SK-N-SH (cell line): ENCODE results near the gene RAB3C. TPM values are rescaled to one million over a fixed set of nuclear protein-coding genes. Genes with fewer than 3 reads are reported as not detected.

Source experiments
- CTCF ChIA-PET: fragments of 300-600, 350-600 bp; formaldehyde crosslinking; extraction: SDS; loops from one replicate; lab custom pipeline; 2021; lab: Yijun Ruan, JAX
- POLR2A ChIA-PET: fragments of 350-600 bp; sonication (Branson Sonifier 250); formaldehyde crosslinking; extraction: SDS; loops from one replicate; lab custom pipeline; 2020; ENCODE audit warnings: antibody characterized with exemption, inconsistent platforms; lab: Yijun Ruan, JAX
- DNase-seq: peaks from one replicate; pipeline ENCODE4 v3.0.0; 2012
- H2AFZ ChIP-seq: fragments of 200-600 bp; sonication (generic); 2 replicates; pipeline ENCODE4 v1.8.1; 2016; ENCODE audit warnings: antibody characterized with exemption, mild to moderate bottlenecking, low read depth
- H3F3A ChIP-seq: fragments of 200-600 bp; sonication (generic); replicated peaks from 2 replicates; pipeline ENCODE3; 2016; ENCODE audit warnings: antibody characterized with exemption, mild to moderate bottlenecking; ENCODE audit not compliant: insufficient read depth
- H3K27ac ChIP-seq, 2 experiments: fragments of 200-500 bp in 1 of 2; fragments of 200-600 bp in 1 of 2; sonication (Bioruptor generic) in 1 of 2; sonication (generic), shearing (Covaris generic) in 1 of 2; 2 replicates each; pipeline versions ENCODE4 v1.5.1 to v1.6.1; 2014 to 2016; ENCODE audit warnings: low read depth in 2 of 2, inconsistent platforms in 1 of 2, low read length in 1 of 2, mild to moderate bottlenecking in 1 of 2, mixed read lengths in 1 of 2
- H3K27me3 ChIP-seq: fragments of 200-600 bp; sonication (generic), shearing (Covaris generic); 2 replicates; pipeline ENCODE4 v1.6.1; 2016; ENCODE audit warnings: mixed run types; ENCODE audit not compliant: insufficient read depth
- H3K36me3 ChIP-seq, 2 experiments: fragments of 200-500 bp in 1 of 2; fragments of 200-600 bp in 1 of 2; sonication (Bioruptor generic) in 1 of 2; sonication (generic) in 1 of 2; replicated peaks in 1 of 2; 2 replicates each; pipeline versions ENCODE3 to v1.5.1; 2014 to 2016; ENCODE audit warnings: low read length in 1 of 2, mild to moderate bottlenecking in 1 of 2; ENCODE audit not compliant: insufficient read depth in 2 of 2, control insufficient read depth in 1 of 2
- H3K4me1 ChIP-seq, 2 experiments: fragments of 200-500 bp in 1 of 2; fragments of 200-600 bp in 1 of 2; sonication (Bioruptor generic) in 1 of 2; sonication (generic), shearing (Covaris generic) in 1 of 2; 2 replicates each; pipeline versions ENCODE4 v1.5.1 to v1.6.1; 2014 to 2016; ENCODE audit warnings: low read depth in 1 of 2, low read length in 1 of 2, mixed run types in 1 of 2; ENCODE audit not compliant: insufficient read depth in 2 of 2, control insufficient read depth in 1 of 2
- H3K4me2 ChIP-seq: fragments of 200-600 bp; sonication (generic), shearing (Covaris generic); 2 replicates; pipeline ENCODE4 v1.6.1; 2017; ENCODE audit warnings: mixed run types
- H3K4me3 ChIP-seq, 2 experiments: fragments of 200-500 bp in 1 of 2; fragments of 200-600 bp in 1 of 2; sonication (Bioruptor generic) in 1 of 2; sonication (generic), shearing (Covaris generic) in 1 of 2; 2 replicates each; pipeline versions ENCODE4 v1.5.1 to v1.8.1; 2014 to 2016; ENCODE audit warnings: low read depth in 2 of 2, inconsistent platforms in 1 of 2, low read length in 1 of 2, mild to moderate bottlenecking in 1 of 2, mixed read lengths in 1 of 2, moderate library complexity in 1 of 2
- H3K79me2 ChIP-seq: fragments of 200-600 bp; sonication (generic); 2 replicates; pipeline ENCODE4 v1.8.1; 2017; ENCODE audit warnings: mild to moderate bottlenecking; ENCODE audit not compliant: insufficient read depth
- H3K9ac ChIP-seq: fragments of 200-600 bp; sonication (generic); 2 replicates; pipeline ENCODE4 v1.6.1; 2017; ENCODE audit warnings: mixed run types
- H3K9me2 ChIP-seq: fragments of 200-600 bp; sonication (generic); 2 replicates; pipeline ENCODE4 v1.6.1; 2017; ENCODE audit warnings: mixed run types
- H3K9me3 ChIP-seq: fragments of 200-600 bp; sonication (generic); 2 replicates; pipeline ENCODE4 v1.6.1; 2017; ENCODE audit warnings: mixed run types, mild to moderate bottlenecking, moderate library complexity
- H4K20me1 ChIP-seq: fragments of 200-600 bp; sonication (generic); 2 replicates; pipeline ENCODE4 v1.6.1; 2017; ENCODE audit warnings: mild to moderate bottlenecking, mixed run types; ENCODE audit not compliant: insufficient read depth
- CHD2 ChIP-seq: fragments of 150-350 bp; IDR thresholded peaks from 2 replicates; pipeline ENCODE4 v1.6.1; 2018; ENCODE audit warnings: low read length; ENCODE audit not compliant: partially characterized antibody
- FOXJ3 ChIP-seq: sonication (generic); formaldehyde crosslinking; IDR thresholded peaks from 2 replicates; pipeline ENCODE4 v1.5.1; 2020; ENCODE audit warnings: mild to moderate bottlenecking, missing genetic modification reagents
- JUND ChIP-seq: IDR thresholded peaks from 2 replicates; pipeline ENCODE4 v1.4.0; 2012
- MEF2A ChIP-seq: IDR thresholded peaks from 2 replicates; pipeline ENCODE4 v1.4.0; 2012; ENCODE audit warnings: low read depth, borderline replicate concordance
- RAD21 ChIP-seq: IDR thresholded peaks from 2 replicates; pipeline ENCODE4 v1.6.1; 2012; ENCODE audit warnings: mild to moderate bottlenecking, low read length
- RCOR1 ChIP-seq: fragments of 150-350 bp; IDR thresholded peaks from 2 replicates; pipeline ENCODE4 v1.6.1; 2017; ENCODE audit warnings: antibody characterized with exemption, low read length
- SIN3A ChIP-seq: IDR thresholded peaks from 2 replicates; pipeline ENCODE4 v1.6.1; 2012; ENCODE audit warnings: low read depth, mild to moderate bottlenecking, low read length, moderate library complexity, borderline replicate concordance
- SMC3 ChIP-seq: IDR thresholded peaks from 2 replicates; pipeline ENCODE4 v1.6.1; 2012; ENCODE audit warnings: low read depth, low read length, improper control_type of control experiment
- TAF1 ChIP-seq: IDR thresholded peaks from 2 replicates; pipeline ENCODE4 v1.6.1; 2012; ENCODE audit warnings: low read depth, mild to moderate bottlenecking, low read length, moderate library complexity, borderline replicate concordance
- TCF12 ChIP-seq: IDR thresholded peaks from 2 replicates; pipeline ENCODE4 v1.4.0; 2012
- TEAD4 ChIP-seq: IDR thresholded peaks from 2 replicates; pipeline ENCODE4 v1.4.0; 2012; ENCODE audit warnings: mild to moderate bottlenecking, borderline replicate concordance; ENCODE audit not compliant: insufficient read depth
- YY1 ChIP-seq: IDR thresholded peaks from 2 replicates; pipeline ENCODE4 v1.4.0; 2012; ENCODE audit warnings: low read depth, mild to moderate bottlenecking
- WGBS: methylation state at CpG from one replicate; pipeline ENCODE4 v1.1.6; 2017; ENCODE audit warnings: low lambda C conversion rate; 5-methylcytosine and 5-hydroxymethylcytosine counted together
- polyA plus RNA-seq, 3 experiments: library from polyadenylated mRNA; depleted of rRNA; stranded (reverse); fragments of >200 nt; gene quantifications; 2 replicates each; pipeline ENCODE4 v1.2.3, GENCODE V29; 2012
- TF ChIP-seq, protein P1 (sequence below): IDR thresholded peaks from 2 replicates; pipeline ENCODE4 v1.6.1; 2012; ENCODE audit warnings: mild to moderate bottlenecking, low read depth, low read length, moderate library complexity
- TF ChIP-seq, protein P2 (sequence below): fragments of 150-350 bp; IDR thresholded peaks from 2 replicates; pipeline ENCODE4 v1.6.1; 2017; ENCODE audit warnings: antibody characterized with exemption, low read length, low read depth, borderline replicate concordance
- TF ChIP-seq, protein P3 (sequence below): IDR thresholded peaks from 2 replicates; pipeline ENCODE4 v1.4.0; 2012; ENCODE audit warnings: low read depth

RAB3C gene
- polyA plus RNA-seq, 1 of the 3 experiments (the other 2 are of a cell fraction), result 0.03 TPM

DNA sequence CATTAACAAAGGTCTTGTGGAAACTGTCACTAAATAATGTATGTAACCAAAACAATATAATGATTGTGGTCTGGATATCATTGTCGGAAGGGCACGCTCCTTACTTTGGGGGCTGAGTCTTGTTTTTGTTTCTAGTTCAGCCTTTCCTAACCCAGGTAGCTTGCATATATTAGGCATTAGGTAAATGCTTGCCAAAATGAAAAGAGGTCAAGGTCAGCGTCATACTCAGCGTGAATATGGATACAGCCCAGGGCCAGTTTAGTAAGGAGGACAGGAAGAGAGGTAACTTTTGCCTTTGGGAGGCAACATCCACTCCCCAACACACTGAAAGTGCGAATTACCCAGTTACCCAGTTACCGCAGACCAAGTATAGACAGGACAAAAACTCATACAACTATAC is 171.4 kb downstream of the RAB3C start (continued):
- no peak for TF ChIP-seq TEAD4

DNA sequence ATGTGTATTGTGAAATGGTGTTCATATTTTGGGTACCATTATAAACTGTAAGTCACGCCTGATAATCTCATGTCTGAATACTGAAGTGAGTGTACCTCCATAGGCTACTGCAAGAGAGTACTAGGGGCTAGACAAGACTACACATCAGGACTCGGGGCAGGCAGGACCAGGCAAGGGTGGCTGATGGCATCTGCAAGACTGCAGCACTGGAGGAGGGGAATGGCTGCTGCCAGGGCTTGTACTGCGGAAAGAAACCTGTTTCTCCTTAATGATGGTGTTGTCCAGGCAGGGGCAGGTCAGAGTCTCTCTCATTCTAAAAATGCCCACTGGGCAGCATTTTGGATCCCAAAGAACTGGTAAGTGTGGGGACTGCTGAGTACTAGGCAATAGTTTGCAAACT is 172.5 kb downstream of the RAB3C start:
- peak; percentile 16 for DNase-seq
- Histone ChIP-seq H3K4me2 (no peak overlapping the region), H2AFZ (no peak overlapping the region), H3K9me2 (no peaks in the 10 kb centered on the region; the same call in 1 of the 2 replicates), H3K9me3 (no peaks in the 10 kb centered on the region), H3K4me1 (peaks cover 0 to 9% of the 10 kb centered on the region in 2 experiments; a peak in 2 of 4 replicates), H4K20me1 (no peaks in the 10 kb centered on the region), H3K27me3 (no peaks in the 10 kb centered on the region), H3K4me3 (no peak overlapping the region), H3K27ac (no peak overlapping the region; a peak in 1 of 4 replicates), H3K36me3 (no peaks in the 10 kb centered on the region), H3F3A (peaks cover 4% of the 10 kb centered on the region), H3K79me2 (no peaks in the 10 kb centered on the region), H3K9ac (no peak overlapping the region)
- WGBS, result 52% methylated on average over 3 of the region's 3 CpGs
- TF ChIP-seq, protein P1, sequence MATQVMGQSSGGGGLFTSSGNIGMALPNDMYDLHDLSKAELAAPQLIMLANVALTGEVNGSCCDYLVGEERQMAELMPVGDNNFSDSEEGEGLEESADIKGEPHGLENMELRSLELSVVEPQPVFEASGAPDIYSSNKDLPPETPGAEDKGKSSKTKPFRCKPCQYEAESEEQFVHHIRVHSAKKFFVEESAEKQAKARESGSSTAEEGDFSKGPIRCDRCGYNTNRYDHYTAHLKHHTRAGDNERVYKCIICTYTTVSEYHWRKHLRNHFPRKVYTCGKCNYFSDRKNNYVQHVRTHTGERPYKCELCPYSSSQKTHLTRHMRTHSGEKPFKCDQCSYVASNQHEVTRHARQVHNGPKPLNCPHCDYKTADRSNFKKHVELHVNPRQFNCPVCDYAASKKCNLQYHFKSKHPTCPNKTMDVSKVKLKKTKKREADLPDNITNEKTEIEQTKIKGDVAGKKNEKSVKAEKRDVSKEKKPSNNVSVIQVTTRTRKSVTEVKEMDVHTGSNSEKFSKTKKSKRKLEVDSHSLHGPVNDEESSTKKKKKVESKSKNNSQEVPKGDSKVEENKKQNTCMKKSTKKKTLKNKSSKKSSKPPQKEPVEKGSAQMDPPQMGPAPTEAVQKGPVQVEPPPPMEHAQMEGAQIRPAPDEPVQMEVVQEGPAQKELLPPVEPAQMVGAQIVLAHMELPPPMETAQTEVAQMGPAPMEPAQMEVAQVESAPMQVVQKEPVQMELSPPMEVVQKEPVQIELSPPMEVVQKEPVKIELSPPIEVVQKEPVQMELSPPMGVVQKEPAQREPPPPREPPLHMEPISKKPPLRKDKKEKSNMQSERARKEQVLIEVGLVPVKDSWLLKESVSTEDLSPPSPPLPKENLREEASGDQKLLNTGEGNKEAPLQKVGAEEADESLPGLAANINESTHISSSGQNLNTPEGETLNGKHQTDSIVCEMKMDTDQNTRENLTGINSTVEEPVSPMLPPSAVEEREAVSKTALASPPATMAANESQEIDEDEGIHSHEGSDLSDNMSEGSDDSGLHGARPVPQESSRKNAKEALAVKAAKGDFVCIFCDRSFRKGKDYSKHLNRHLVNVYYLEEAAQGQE, result no peak
- no peak for TF ChIP-seq RCOR1
- TF ChIP-seq SMC3, result no peak
- TF ChIP-seq TAF1, result no peak
- TF ChIP-seq MEF2A, result no peak
- no peak for TF ChIP-seq FOXJ3 (CRISPR knock-in tag)
- no peak for TF ChIP-seq JUND
- TF ChIP-seq YY1, result no peak
- no peak for TF ChIP-seq RAD21
- TF ChIP-seq, protein P2, sequence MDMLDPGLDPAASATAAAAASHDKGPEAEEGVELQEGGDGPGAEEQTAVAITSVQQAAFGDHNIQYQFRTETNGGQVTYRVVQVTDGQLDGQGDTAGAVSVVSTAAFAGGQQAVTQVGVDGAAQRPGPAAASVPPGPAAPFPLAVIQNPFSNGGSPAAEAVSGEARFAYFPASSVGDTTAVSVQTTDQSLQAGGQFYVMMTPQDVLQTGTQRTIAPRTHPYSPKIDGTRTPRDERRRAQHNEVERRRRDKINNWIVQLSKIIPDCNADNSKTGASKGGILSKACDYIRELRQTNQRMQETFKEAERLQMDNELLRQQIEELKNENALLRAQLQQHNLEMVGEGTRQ, result no peak
- TF ChIP-seq, protein P3, sequence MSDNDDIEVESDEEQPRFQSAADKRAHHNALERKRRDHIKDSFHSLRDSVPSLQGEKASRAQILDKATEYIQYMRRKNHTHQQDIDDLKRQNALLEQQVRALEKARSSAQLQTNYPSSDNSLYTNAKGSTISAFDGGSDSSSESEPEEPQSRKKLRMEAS, result no peak
- no peak for TF ChIP-seq CHD2
- no peak for TF ChIP-seq TCF12
- no peak for TF ChIP-seq SIN3A
- ChIA-PET CTCF (interaction anchor here (1.1 kb wide), 1 partner anchor 27 kb away, joined by 3 read pairs; no protein-coding TSS in a partner anchor), POLR2A (no interaction called here)
